Measurements from ENCODE around the gene CLDN18.

Gene CLDN18

DNA sequence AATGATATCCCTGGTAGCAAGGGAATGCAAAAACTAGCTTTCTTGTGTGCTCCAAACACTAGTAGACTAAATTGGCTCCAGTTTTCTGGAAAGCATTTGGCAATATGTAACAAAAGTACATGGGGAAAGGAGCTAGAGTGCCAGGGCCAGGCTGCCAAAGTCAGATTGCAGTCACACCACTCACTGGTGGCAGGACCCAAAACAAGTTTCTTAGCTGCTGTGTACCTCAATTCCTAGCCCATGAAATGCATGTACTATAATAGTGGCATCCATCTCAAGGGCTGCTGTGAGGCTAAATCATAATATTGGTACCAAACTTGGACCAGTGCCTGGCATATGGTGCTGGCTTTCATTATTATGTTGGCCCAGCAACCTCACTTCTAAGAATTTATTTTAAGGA is 49.3 kb downstream of the CLDN18 start:
- in situ Hi-C loops (cut with HindIII; ENCODE audit: low sequenced_read_pairs) = no loop called here

DNA sequence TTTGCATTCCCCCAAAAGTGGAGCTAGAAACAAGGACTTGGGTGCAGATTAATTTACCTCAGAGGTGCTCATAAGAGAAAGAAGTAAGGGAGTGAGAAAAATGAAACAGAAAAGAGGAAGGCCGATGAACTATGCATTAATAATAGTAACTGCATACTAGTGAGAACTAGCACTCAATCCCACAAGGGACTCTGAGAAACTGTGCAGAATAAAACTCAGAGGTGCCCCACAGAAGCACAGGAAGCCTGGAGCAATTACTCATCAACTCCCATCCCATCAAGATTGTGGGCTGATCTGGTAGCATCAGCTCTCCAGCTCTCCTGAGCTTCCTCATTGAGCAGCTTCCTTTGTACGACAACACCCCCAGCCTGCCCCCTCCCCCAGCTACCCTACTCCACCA is 50.8 kb downstream of the CLDN18 start:
- in situ Hi-C loops (cut with HindIII; ENCODE audit: low sequenced_read_pairs) = no loop called here

DNA sequence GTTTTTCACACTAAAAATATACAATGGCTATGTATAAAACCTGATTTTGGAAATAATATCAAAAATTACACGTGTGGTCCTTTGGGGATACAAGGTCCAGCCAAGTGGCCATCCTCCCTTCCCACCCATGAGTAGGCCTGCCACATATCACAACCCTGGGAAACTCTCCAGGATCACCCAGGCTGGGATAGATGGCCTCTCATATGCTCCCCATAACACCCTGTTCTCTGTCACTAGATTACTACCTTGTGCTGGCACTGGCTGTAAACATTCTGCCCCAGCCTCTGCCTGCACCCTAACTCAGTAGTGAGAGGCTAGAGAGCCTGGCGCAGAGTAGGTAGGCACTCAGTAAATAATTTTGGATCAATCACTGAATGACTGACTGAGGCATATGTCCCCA is 52.1 kb downstream of the CLDN18 start:
- in situ Hi-C loops (cut with HindIII; ENCODE audit: low sequenced_read_pairs) = no loop called here

DNA sequence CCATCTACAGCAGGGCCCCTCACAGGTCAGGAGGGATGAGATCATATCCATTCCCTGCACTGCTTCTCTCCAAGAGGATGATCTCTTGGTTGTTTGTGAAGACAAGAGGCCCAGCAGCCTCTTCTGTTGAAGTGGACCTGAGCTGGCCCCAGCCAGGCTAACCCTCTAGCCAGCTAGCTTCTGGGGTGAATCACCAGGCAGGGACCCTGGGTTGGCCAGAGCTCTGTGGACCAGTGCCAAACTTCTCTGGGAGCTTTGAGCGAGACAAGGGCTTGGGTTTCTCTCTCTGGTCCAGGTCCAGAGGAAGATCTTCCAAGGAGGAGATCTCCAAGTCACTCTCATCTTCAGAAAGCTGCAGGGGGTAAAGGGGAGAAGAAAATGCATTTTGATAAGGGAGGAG is 52.7 kb downstream of the CLDN18 start:
- in situ Hi-C loops (cut with HindIII; ENCODE audit: low sequenced_read_pairs) = no loop called here

DNA sequence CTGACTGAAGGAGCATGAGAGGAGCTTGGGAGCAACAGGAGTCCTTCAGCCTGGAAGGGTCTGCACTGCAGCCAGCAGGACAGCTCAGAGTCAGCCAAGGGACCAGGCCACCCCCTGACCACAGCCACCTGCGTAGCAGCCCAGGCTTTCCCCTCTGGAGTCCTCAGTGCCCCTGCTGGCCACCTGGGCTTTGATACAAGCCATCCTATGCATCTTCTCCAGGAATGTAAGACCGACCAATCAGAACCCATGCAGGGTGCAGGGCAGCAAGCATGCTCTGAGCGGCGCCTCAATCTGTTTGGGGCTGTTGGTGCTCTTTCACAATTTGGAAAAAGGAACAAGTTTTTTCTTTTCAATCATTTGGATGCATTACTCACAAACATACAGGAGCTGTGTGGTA is 53.5 kb downstream of the CLDN18 start:
- in situ Hi-C loops (cut with HindIII; ENCODE audit: low sequenced_read_pairs) = no loop called here

DNA sequence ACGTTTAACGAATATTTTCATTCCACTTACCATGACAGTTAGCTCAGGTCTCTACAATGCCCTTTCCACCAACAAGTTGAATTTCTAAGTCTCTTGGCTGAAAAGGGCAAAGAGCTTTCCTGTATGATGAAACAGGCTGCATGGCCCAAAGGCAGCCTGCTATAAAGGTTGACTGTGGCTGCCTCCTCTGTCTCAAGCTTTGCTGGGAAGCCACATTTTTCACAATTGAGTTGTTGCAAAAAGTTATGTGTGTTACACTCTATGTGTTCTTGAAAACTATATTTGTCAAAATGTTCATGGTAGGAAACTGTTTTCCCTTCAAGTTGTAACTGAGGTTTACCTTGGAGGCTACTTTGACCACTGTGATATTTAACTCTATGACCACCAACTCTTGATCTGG is 56.0 kb downstream of the CLDN18 start:
- in situ Hi-C loops (cut with HindIII; ENCODE audit: low sequenced_read_pairs) = no loop called here

DNA sequence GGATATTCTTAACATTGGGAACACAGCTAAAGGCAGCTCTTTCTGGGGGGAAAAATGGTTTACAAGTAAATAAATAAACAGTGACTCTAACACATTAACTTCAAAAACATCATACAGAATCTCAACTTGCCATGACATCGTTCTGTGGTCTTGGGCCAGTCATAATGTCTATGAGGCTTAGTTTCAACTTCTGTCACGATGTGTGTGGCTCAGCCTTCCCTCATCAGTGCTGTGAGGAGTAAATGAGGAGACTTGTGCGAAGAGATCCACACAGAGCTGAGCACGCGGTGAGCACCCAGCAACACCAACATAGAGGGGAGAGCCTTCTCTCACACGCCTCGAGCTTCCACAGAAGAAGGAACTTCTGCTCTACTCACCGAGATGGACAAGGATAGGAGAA is 56.4 kb downstream of the CLDN18 start:
- in situ Hi-C loops (cut with HindIII; ENCODE audit: low sequenced_read_pairs) = no loop called here

DNA sequence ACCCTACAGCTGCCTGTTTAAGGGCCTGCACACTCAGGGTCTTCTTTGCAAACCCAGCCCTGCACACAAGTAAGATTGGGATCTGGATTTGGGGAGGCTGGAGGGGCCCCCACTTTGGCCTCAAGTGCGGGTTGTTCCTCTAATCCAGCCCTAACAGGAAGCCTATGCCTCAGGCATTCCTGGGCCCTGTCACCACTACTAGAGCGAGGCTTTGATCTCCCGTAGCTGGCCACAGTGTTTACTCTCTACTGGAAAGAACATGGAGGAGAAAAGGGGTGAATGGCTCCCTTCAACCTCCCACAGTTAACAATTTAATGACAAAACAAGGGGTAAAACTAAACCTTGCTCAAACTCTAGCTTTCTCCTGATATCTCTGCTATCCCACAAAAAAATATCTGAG is 57.0 kb downstream of the CLDN18 start:
- in situ Hi-C loops (cut with HindIII; ENCODE audit: low sequenced_read_pairs) = no loop called here

DNA sequence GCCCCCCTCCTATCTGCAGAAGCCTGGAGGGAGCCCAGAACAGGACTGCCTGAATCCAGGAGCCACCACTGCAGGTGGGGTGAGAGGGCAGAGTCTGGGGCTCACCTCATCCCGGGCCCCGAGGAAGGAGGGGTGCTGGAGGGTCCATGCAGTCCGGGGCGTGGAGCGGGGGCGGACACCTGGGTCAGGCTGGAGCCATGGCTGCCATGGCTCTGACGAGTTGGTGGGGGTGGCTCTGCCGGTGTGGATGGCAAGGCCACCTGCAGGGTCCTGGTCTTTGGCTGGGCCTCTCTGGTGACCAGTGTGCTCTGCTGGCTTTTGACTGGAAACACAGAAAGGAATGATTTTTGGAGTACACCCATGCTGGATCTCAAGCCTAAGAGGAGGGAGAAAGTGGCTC is 58.1 kb downstream of the CLDN18 start:
- in situ Hi-C loops (cut with HindIII; ENCODE audit: low sequenced_read_pairs) = no loop called here

DNA sequence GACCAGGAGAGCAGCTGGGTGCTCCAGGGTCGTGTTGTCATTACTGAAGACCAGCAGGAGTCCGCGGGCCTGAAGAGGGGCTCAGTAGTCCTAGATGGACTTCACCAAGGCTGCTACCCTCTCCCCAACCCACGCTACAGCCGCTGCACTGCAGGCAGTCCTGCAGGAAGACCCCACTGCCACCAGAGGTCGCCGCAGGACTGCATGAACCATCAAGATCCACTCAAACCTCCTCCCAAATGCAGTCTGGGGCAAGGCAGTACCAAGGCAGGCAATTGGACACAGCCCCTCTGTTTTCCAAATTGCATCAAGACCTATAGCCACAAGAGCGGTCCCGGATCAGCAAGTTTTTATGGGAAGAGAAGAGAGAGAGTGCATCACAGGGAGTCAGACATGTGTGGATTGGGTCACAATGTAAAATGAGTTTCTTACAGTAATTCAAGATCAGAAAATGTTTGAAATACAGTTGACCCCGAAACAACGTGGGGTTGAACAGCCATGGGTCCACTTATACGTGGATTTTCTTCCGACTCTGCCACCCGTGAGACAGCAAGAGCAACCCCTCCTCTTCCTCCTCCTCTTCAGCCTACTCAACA is 58.7 kb downstream of the CLDN18 start:
- in situ Hi-C loops (cut with HindIII; ENCODE audit: low sequenced_read_pairs) = no loop called here

DNA sequence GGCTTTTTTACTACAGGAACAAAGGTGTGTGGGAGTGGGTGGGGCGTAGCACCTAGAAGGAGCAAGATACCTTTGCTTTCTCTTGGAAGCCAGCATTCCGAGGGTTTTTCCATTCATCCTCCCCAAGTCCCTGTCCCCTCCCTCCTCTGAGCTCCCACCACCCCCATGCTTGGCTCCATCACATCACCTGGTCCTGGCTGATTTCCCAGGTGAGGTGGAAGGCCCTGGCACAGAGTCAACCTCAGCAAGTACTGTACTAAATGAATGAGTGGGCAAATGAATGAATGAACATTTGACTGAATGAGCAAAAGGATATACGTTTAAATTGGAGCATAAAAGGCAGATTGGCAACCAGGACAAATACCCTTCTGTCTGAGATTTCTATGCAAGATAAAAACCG is 60.0 kb downstream of the CLDN18 start:
- in situ Hi-C loops (cut with HindIII; ENCODE audit: low sequenced_read_pairs) = no loop called here

DNA sequence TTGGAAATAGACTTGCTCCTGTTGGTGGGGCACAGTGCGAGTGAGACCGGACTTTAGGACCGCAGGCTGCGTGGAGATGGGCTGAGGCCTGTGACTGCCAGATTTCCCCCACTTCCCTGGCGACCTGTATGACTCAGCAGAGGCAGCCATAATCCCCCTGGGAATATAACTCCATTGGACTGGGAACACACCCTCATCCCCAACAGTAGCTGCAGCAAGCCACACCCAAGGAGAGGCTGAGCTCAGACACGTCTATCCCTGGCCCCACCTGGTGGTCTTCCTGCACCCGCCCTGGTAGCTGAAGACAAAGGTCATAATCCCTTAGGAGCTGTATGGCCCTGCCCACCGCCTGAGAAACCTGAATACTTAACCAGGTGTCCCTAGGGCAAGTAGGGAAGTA is 62.8 kb downstream of the CLDN18 start:
- in situ Hi-C loops (cut with HindIII; ENCODE audit: low sequenced_read_pairs) = no loop called here

DNA sequence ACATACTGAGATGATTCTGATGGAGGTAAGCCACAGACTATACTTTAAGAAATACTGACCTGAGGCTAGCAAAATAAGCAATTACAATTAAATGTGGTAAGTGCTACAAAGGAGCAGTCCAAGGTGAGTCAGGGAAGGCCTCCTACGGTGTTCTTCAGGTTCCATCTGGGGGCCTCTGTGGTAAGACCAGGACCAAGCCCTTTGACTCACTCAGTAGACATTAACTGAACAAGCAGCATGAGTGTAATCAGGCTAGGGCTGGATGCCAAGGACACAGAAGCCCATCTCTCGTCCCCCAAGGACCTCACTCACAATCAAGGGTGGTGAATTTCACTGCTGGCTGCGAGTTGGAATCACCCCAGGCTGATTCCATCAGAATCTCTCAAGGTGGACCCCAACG is 68.1 kb downstream of the CLDN18 start:
- in situ Hi-C loops (cut with HindIII; ENCODE audit: low sequenced_read_pairs) = no loop called here

DNA sequence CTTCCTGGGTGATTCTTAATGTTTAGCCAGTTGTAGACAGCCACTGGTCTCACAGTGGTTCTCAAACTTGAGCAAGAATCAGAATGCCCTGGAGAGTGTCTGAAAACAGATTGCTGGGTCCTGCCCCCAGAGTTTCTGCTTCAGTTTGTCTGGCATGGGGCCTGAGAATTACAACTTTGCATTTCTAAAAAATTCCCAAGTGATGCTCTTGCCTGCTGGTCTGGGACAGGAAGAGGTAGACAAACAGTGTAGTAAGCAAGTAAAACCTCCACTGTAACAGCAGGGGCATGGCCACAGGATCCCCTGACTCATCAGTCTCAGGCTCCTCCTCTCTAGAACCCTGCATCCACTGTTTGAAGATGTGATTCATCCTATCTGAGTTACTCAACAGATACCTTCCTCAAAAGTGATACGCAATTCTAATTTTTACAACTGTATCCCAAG is 69.0 kb downstream of the CLDN18 start:
- in situ Hi-C loops (cut with HindIII; ENCODE audit: low sequenced_read_pairs) = no loop called here

DNA sequence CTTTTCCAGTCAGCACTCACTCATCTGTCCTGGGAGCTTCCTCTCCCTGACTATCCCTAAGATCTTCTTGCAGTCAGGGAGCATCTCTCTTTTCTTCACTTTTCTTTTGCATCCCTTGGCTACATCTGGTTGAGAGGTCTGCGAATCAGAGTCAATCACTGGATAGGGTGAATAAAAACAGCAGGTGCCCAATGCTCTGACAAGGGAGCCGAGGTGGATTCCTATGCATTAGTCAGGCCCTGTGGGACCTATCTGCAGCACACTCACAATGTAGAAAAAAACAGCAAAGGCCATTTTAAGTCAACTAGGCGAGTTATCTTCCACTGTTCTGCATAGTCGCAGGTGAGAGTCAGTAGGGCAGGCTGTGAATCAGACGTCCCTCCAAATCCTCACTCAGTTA is 69.9 kb downstream of the CLDN18 start:
- in situ Hi-C loops (cut with HindIII; ENCODE audit: low sequenced_read_pairs) = no loop called here

DNA sequence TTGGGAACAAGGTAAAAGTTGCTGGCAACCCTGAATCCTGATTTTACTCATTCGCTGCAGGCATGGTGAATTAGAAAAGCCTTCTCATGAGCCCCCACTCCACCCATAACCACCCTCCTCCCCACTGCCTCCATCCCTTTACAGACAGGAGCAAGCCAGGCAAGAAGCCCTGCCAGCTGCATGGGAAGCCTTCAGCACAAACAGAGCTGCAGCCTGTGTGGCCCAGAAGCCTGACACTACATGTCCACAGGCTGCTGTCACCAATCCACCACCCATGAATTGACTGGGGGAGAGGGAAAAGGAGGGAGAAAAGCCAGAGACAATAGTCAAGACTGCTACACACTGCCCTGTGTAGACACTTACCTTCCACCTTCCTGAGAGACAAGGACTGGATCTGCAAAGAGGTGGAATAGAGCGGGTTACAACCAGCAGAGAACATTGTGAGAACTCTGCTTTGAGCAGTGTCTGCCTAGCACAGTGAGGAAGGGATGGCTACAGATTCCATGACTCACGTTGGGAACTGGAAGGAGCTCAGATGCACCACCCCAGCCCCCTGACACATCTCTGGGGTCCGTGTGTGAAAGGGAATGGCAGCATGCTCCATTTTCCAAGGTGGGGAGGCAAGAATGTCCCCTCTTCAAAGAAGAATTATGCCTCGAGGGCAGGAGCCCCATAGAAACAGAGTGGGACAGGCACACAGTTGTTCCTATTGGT is 71.6 kb downstream of the CLDN18 start:
- in situ Hi-C loops (cut with HindIII; ENCODE audit: low sequenced_read_pairs) = no loop called here

DNA sequence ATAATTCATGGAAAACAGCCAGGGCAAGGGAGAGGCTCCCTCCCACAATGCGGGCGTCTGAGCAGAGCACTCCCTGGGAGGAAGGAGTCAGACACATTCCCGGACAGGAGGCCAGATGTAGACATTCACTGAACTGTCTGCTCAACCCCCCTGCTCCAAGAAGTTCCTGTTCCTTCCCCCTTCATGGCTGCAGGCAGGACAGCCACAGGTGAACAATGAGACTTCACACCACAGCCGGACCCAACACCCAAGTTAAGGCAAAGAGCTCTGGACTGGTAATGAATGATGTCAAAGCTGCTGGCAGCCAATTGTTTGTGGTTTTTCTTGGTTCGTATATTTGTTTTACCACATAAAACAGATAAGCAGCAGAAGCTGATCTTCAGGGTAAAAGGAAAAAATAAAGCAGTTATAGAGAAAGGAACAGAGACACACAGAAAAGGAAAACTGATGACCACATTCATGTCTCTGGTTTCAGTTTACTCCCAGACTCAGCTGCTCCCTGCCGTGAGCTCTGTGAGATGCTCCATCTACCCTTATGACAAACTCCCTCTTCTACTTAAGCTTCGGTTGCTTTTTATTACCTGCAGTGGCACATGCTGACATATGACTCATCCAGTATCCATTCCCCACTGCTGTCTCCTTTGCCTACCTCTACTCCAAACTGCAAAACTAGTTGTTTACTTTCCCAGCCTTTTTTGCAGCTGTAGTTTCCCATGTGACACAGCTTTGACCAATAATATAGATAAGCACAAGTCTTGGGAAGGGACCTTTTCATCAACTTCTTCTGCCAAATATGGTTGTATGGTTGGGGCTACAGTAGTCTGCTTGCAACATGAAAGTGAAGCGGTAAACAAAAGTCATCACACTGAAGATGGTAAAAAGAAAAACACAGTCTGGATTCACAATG is 72.4 kb downstream of the CLDN18 start:
- in situ Hi-C loops (cut with HindIII; ENCODE audit: low sequenced_read_pairs) = no loop called here

DNA sequence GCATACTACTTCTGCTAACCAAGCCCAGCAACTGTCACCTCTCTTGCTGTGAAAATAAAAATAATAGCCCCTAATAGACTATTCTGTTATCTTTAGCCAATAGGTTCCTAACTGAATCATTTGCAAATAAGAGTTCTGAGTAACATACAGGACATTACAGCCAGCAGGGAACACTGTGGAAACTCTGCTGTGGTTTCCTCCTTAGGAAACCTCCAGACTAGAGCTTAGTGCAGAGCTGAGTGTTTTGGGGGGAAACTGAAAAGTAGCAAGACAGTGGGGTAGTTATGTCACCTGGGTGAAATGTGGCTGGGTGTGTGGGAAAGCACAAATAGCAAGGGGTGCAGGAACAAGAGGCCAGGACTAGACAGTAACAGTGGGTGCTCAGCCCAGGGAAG is 73.0 kb downstream of the CLDN18 start:
- in situ Hi-C loops (cut with HindIII; ENCODE audit: low sequenced_read_pairs) = no loop called here

Data from endothelial cell of hepatic sinusoid (primary cell).